ENCODE data around the gene ARHGEF25.
"Not testable (repeated sequence)": the region's sequence is repeated elsewhere in the genome, so short reads cannot be mapped to it uniquely, and the experiment has no call there.

ARHGEF25 gene

DNA sequence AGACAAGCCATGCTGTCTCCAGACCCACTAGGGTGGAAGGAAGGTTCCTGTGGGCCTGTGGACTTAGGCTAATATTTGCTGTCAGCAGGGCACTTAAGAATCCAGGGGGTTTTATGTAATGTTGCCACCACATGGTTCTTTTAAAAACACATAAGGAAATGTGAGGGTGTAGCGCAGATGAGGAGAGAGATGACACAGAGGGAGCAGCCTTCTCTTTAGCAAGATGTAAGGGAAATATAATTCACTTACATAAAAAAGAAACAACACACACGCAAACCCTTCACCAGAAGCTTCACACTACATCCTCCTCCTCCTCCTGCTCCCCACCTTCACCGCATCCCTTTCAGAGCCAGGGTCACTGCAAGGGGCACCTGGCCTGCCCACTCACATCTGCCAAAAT lies 25.1 kb upstream of the ARHGEF25 start:
- DNase-seq = no peak

GRCh38 chr12:57586832-57587429 lies 24.3 kb upstream of the ARHGEF25 start:
- no peak for DNase-seq

DNA sequence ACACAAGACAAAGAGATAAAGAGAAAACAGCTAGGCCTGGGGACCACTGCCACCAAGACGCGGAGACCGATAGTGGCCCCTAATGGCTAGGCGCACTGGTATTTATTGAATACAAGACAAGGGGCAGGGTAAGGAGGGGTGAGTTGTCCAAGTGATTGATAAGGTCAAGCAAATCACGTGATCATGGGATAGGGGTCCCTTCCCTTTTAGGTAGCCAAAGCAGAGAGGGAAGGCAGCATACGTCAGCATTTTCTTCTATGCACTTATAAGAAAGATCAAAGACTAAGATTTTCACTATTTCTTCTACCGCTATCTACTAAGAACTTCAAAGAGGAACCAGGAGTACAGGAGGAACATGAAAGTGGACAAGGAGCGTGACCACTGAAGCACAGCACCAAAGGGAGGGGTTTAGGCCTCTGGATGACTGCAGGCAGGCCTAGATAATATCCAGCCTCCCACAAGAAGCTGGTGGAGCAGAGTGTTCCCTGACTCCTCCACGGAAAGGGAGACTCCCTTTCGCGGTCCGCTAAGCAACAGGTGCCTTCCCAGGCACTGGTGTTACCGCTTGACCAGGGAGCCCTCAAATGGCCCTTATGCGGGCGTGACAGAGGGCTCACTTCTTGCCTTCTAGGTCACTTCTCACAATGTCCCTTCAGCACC lies 22.2 kb upstream of the ARHGEF25 start:
- DNase-seq = not testable (repeated sequence)

- DNase-seq = no peak
These were observed 20.8 kb upstream of the ARHGEF25 start for GRCh38 chr12:57590479-57590863.

DNA sequence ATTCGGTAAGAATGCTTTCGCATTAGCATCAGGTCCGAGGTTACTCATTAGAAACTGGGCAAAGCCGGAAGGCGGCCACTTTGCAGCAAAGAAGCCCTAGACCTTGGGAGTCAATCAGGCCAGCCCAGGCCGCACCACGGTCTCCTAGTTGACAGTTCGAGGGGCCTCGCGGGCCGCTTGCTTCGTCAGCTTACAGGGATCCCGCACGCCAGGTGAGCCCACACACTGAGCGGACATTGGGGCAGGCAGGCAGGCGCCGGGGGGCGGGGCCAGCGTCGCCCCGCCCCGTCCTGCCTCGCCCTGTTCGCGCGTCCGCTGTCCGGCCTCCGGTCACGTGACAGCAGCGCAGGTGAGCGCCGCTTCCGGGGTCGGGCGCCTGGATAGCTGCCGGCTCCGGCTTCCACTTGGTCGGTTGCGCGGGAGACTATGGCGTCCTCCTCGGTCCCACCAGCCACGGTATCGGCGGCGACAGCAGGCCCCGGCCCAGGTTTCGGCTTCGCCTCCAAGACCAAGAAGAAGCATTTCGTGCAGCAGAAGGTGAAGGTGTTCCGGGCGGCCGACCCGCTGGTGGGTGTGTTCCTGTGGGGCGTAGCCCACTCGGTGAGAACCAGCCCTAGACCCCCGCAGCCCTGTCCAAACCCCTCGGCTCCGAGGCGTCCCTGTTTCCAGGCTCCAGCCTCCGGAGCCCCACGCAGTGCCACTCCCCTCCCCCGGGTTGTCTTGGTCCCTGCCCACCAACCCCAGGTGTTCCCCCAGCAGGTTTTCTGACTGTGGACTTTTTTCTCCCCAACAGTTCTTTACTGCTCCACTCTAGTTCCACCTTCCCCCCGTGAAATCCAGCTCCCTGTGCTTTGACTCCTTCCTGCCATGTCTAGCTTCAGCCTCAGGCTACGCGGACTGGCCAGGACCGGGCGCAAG lies 20.1 kb upstream of the ARHGEF25 start, which contains the start of gene PIP4K2C:
PIP4K2C (plus strand) TSS at position 329 of the 918 bp plus-strand sequence; CDS start at position 427, 98 bp downstream.
- DNase-seq = peak; percentile 57

GRCh38 chr12:57591782-57592325 lies 19.4 kb upstream of the ARHGEF25 start:
- DNase-seq = peak in 1 of 2 experiments; percentile 9

- no peak for DNase-seq
These were observed 18.6 kb upstream of the ARHGEF25 start for GRCh38 chr12:57592551-57593165.

GRCh38 chr12:57593187-57593586 lies 18.0 kb upstream of the ARHGEF25 start:
- DNase-seq = no peak

- DNase-seq = no peak
These were observed 10.8 kb upstream of the ARHGEF25 start for GRCh38 chr12:57600395-57600794.

DNA sequence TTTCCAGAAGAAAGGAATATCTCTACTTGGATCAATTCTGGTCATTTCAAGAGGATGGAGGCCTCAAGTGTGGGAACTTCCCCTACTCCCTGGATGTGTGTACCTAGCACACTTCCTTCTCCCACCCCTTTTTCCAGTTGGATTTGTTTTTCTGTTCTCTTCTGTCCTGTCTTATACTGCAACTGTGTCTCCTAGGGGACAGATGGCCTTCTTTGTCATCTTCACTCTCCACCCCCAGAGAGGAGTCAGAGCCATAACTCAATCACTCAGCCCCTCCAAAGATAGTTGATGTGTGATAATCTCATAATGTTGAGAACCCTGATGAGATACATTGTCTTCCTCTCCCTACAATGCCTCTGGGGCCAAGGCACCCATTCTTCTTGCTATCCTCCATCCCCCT lies 8.7 kb upstream of the ARHGEF25 start:
- no peak for DNase-seq

- DNase-seq = no peak
These were observed 7.9 kb upstream of the ARHGEF25 start for GRCh38 chr12:57603324-57603723.

- no peak for DNase-seq
These were observed 7.3 kb upstream of the ARHGEF25 start for GRCh38 chr12:57603815-57604453.

- no peak for DNase-seq
These were observed 6.7 kb upstream of the ARHGEF25 start, which contains the start of gene DTX3 for GRCh38 chr12:57604454-57604991. Gene DTX3, plus strand, starts transcription at chr12:57604824. Its CDS starts 1,694 bp downstream, at chr12:57606518.

DNA sequence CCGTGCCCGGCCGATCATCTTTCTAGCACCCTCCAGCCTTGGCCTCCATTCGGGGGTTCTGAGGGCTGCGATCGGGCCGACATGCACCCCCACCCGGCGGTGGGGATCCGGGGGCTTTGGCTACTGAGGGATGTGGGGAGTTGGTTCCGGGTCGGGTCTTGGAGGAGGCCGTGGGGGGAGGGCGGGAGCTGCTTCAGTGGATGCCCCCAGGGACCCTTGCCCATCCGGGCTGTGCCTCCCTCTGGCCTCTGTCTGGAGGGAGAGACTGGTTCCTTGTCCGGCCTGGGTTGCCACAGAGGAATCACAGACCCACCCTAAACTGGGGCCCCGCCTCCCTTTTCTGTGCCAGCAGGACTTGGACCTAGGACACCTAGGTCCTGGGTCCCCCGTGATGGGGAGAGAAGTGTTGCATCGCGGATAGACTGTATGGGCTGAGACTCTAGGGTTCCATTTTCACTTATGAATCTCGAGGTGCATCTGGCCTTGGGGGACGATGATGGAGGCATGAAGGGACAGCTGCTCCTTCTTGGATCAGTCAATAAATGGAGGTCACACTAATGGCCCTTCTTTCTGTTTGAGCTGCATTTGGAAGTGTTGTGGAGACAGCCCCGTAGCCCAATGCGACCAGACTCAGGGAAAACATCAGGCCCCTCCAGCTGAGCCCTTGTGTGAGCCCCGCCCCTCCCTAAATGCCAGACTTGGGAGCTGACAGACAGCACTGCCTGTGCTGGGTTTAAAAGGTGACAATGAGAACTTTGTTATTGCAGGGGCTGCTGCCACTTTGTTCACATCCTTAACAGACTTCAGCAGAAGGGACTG lies 6.0 kb upstream of the ARHGEF25 start:
- DNase-seq = no peak

GRCh38 chr12:57605811-57606311 lies 5.4 kb upstream of the ARHGEF25 start:
- DNase-seq = no peak

DNA sequence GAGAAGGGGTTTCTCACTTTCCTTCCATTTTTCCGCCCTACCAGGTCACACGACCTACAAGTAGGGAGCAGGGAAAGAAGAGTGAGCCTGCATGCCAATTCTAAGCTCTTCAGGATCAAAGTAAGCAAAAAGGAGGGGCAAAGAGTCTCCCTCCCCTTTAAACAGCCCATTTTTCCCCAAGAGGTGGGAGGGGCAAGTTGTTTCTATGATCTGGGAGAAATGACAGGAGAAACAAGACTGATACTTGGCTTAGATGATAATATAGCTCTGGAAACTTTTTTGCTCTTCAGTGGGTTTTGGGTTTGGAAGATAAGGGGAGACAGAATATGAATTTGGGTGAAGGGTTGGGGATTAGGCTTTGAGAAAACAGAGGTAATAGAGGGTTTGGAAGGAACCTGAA lies 4.8 kb upstream of the ARHGEF25 start:
- DNase-seq = no peak

GRCh38 chr12:57606821-57607220 lies 4.4 kb upstream of the ARHGEF25 start:
- DNase-seq = no peak

DNA sequence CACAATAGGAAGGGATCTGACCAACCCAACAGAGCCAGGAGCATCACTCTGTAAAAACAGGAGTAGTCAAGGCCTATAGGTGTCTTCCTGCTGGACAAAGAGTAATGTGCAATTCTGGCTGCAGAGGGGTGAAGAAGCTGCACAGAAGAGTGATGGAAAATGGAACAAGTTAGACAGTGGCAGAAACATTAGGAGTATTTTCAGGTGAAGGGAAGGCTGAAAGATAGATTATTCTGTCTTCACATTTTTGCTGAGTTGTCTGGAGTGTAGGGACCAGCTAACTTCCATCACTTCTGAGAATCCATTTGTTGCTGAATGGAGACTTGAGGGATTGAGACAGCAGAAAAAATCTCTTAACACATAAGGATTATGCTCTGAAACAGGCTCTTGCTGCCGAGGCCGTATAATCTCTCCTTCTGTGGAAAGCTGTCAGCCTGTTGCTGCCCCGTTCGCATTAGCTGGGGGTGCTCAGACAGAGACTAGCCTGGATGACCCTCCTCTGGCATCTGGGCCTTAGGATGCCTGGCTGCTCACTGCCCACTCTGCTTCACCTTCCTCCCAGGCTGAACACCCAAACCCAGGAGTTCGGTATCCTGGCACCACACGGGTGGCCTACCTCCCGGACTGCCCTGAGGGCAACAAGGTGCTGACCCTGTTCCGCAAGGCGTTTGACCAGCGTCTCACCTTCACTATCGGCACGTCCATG lies 3.1 kb upstream of the ARHGEF25 start:
- no peak for DNase-seq

DNA sequence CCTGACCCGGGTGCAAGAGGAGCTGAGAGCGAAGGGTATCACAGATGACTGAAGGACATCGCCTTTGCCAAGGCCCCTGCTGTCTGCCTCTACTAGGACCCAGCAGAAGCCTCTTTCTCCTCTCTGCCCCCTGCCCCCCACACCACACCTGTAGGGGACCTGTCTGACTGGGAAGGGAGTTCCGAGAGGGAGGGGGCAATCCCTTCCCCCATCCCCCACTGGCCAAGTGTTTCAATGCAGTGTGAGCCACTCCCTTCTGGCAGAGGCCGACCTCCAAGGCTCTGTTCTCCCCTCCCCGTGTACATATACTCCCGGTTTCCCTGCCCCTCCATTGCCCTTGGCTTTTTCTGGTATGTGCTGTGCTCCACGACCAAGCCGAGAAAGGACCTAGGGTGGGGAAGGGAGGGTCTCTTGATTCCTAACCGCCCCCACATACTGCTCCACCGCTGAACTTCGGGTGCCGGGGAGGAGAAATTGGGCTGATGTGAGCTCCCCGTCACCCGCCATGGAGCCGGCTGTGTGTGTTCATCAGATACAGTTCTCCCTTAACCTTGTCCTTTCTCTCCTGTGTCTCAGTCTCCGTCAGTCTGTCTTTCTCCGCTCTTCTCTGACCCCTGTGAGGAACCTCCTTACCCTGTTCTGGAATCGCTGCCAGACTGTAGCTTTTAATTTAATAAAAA lies 2.0 kb upstream of the ARHGEF25 start:
- no peak for DNase-seq

Measured in AML-193 (cell line).